HCT116 (cell line): Measurements from ENCODE around the gene SMR3A.

Experiments
- CBX3 ChIP-seq: IDR thresholded peaks from 2 replicates; pipeline ENCODE4 v1.6.1; 2012; ENCODE audit warnings: low read depth
- CEBPB ChIP-seq: IDR thresholded peaks from 2 replicates; pipeline ENCODE4 v1.6.1; 2012; ENCODE audit warnings: low read depth
- CTCF ChIP-seq, 3 experiments: fragments of 200-600 bp in 1 of 3; sonication (generic) in 1 of 3; IDR thresholded peaks in 2 of 3; conservative IDR thresholded peaks in 1 of 3; 2 replicates each; pipeline ENCODE4 v1.5.1; 2012 to 2017; ENCODE audit warnings: low read depth in 2 of 3, low read length in 2 of 3, antibody characterized with exemption in 1 of 3, borderline replicate concordance in 1 of 3, control low read depth in 1 of 3, mild to moderate bottlenecking in 1 of 3, mixed read lengths in 1 of 3, mixed run types in 1 of 3, moderate library complexity in 1 of 3; ENCODE audit not compliant: insufficient read depth in 1 of 3
- EGR1 ChIP-seq: IDR thresholded peaks from 2 replicates; pipeline ENCODE4 v1.6.1; 2012; ENCODE audit warnings: low read depth
- EZH2 ChIP-seq: fragments of 200-600 bp; sonication (generic); IDR thresholded peaks from 2 replicates; pipeline ENCODE4 v1.6.1; 2017; ENCODE audit warnings: antibody characterized with exemption, mixed run types
- EZH2phosphoT487 ChIP-seq: fragments of 200-600 bp; IDR thresholded peaks from 2 replicates; pipeline ENCODE4 v1.6.1; 2018; ENCODE audit warnings: antibody characterized with exemption, borderline replicate concordance
- MAX ChIP-seq: IDR thresholded peaks from 2 replicates; pipeline ENCODE4 v1.6.1; 2012
- POLR2A ChIP-seq: IDR thresholded peaks from 2 replicates; pipeline ENCODE4 v1.7.0; 2011; ENCODE audit warnings: borderline replicate concordance; ENCODE audit not compliant: insufficient read depth, insufficient read length; ENCODE audit errors: extremely low read depth
- RAD21 ChIP-seq: IDR thresholded peaks from 2 replicates; pipeline ENCODE4 v1.6.1; 2012; ENCODE audit warnings: low read depth, mild to moderate bottlenecking
- SIN3A ChIP-seq: IDR thresholded peaks from 2 replicates; pipeline ENCODE4 v1.6.1; 2012; ENCODE audit warnings: low read depth
- SP1 ChIP-seq: IDR thresholded peaks from 2 replicates; pipeline ENCODE4 v1.6.1; 2012; ENCODE audit warnings: low read depth
- ZBTB33 ChIP-seq: IDR thresholded peaks from 2 replicates; pipeline ENCODE4 v1.6.1; 2011; ENCODE audit warnings: mild to moderate bottlenecking, low read length, moderate library complexity; ENCODE audit not compliant: insufficient replicate concordance; ENCODE audit errors: extremely low read depth

GRCh38 chr4:70405765-70406164, 45.2 kb downstream of the SMR3A start:
- TF ChIP-seq RAD21 (no peak), CTCF (IDR thresholded peaks at IDR 0.05 in 2 of 3, conservative IDR thresholded peaks at IDR 0.05 in 1 of 3; ENCODE audit: borderline replicate concordance in 1 of 3, insufficient read depth in 1 of 3, low read depth in 2 of 3, low read length in 2 of 3) (no peak), ZBTB33 (no peak), MAX (no peak), EGR1 (no peak), CEBPB (no peak), EZH2 (no peak), SP1 (no peak), SIN3A (no peak), EZH2phosphoT487 (no peak), CBX3 (no peak), POLR2A (no peak)
